Activated CD4-positive, alpha-beta T cell treated with anti-CD3 and anti-CD28 coated beads for 4 hours (primary cell): ENCODE data around the gene ATIC.
"Not testable (repeated sequence)": the region's sequence is repeated elsewhere in the genome, so short reads cannot be mapped to it uniquely, and the experiment has no call there.

Experiments used
- DNase-seq, 2 donors: peaks; one replicate each; pipeline ENCODE4 v3.0.0-alpha.2; 2020

ATIC gene

GRCh38 chr2:215316336-215316735, 4.5 kb downstream of the ATIC start:
- DNase-seq, result no peak

- DNase-seq, result no peak
These were observed 7.6 kb downstream of the ATIC start for GRCh38 chr2:215319500-215319899.

- DNase-seq, result no peak
These were observed 8.2 kb downstream of the ATIC start for GRCh38 chr2:215320102-215320501.

GRCh38 chr2:215320679-215321078, 8.8 kb downstream of the ATIC start:
- DNase-seq, result no peak

- no peak for DNase-seq
These were observed 13.0 kb downstream of the ATIC start for GRCh38 chr2:215324811-215325210.

GRCh38 chr2:215328066-215328465, 16.2 kb downstream of the ATIC start:
- no peak for DNase-seq

- DNase-seq, result no peak
These were observed 21.2 kb downstream of the ATIC start for GRCh38 chr2:215332872-215333595.

- DNase-seq, result no peak
These were observed 27.2 kb downstream of the ATIC start for GRCh38 chr2:215338883-215339679.

GRCh38 chr2:215347878-215348277, 36.0 kb downstream of the ATIC start:
- DNase-seq, result no peak

GRCh38 chr2:215352602-215353001, 40.7 kb downstream of the ATIC start:
- no peak for DNase-seq

GRCh38 chr2:215354771-215355695, 43.2 kb downstream of the ATIC start:
- no peak for DNase-seq

- DNase-seq, result no peak
These were observed 43.9 kb downstream of the ATIC start for GRCh38 chr2:215355801-215356200.

- DNase-seq, result no peak
These were observed 44.6 kb downstream of the ATIC start for GRCh38 chr2:215356334-215356947.

- no peak for DNase-seq
These were observed 45.1 kb downstream of the ATIC start for GRCh38 chr2:215356948-215357461.

GRCh38 chr2:215357660-215358059, 45.8 kb downstream of the ATIC start:
- no peak for DNase-seq

- no peak for DNase-seq
These were observed 46.5 kb downstream of the ATIC start for GRCh38 chr2:215358312-215358845.

- DNase-seq, result no peak
These were observed 47.2 kb downstream of the ATIC start for GRCh38 chr2:215358891-215359575.

GRCh38 chr2:215359576-215359922, 47.7 kb downstream of the ATIC start:
- DNase-seq, result no peak

- DNase-seq, result not testable (repeated sequence)
These were observed 48.2 kb downstream of the ATIC start for GRCh38 chr2:215360059-215360458.

GRCh38 chr2:215360596-215360995, 48.7 kb downstream of the ATIC start:
- DNase-seq, result no peak

- DNase-seq, result no peak
These were observed 49.5 kb downstream of the ATIC start for GRCh38 chr2:215361211-215361875.
